NK-92 (cell line): Measurements from ENCODE around the gene MCOLN1.

Experiments
- DNase-seq: peaks from one replicate; lab custom pipeline; 2025; ENCODE audit not compliant: unreplicated experiment; lab: John Stamatoyannopoulos, UW

The MCOLN1 gene

GRCh38 chr19:7502552-7502951, 19.9 kb upstream of the MCOLN1 start:
- no peak for DNase-seq

- DNase-seq = no peak
Observed at GRCh38 chr19:7504684-7505083, 17.7 kb upstream of the MCOLN1 start.

- DNase-seq = no peak
Observed at GRCh38 chr19:7505288-7505681, 17.1 kb upstream of the MCOLN1 start.

- DNase-seq = no peak
Observed at GRCh38 chr19:7505682-7506384, 16.6 kb upstream of the MCOLN1 start.

GRCh38 chr19:7506385-7507328, 15.8 kb upstream of the MCOLN1 start:
- no peak for DNase-seq

GRCh38 chr19:7507884-7508283, 14.5 kb upstream of the MCOLN1 start:
- no peak for DNase-seq

DNA sequence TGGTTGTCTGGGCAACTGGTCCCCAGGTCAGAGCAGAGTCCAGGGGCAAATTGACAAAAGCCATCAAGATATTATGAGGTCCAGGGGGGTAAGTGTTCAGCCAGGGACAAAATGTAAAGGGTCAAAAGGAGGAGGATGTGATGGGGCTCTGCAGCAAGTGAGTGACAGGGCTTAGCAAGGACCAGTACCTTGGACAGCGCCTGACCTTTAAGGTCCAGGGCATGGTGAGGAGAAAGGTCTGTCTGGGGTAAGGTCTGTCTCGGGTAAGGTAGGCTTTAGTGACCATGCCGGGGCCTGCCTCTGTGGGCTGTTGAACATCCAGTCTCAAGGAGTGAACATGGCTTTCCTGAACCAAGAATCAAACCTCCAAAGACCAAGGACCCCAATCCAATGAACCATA, 12.8 kb upstream of the MCOLN1 start:
- DNase-seq = no peak

DNA sequence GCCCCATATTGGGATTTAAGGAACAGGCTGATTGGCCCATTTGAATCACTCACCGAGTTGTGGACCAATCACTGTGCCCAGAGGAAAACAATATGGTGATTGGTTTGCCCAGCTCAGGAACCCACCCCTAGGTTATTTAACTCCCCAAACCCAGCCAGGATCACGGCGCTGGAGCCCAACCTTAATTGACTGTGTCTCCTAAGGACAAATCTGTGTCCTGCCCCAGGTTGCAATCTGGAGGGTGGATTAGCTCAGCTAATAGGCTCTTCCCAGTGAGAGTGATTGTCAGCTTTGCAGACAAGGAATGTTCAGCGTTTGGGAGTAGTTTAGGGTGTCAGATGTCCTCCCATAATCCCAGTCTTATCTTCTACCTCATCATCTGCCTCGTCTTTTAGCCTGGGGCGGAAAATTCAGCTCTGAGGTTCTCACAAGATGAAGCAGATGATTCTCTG, 10.0 kb upstream of the MCOLN1 start:
- DNase-seq = no peak

DNA sequence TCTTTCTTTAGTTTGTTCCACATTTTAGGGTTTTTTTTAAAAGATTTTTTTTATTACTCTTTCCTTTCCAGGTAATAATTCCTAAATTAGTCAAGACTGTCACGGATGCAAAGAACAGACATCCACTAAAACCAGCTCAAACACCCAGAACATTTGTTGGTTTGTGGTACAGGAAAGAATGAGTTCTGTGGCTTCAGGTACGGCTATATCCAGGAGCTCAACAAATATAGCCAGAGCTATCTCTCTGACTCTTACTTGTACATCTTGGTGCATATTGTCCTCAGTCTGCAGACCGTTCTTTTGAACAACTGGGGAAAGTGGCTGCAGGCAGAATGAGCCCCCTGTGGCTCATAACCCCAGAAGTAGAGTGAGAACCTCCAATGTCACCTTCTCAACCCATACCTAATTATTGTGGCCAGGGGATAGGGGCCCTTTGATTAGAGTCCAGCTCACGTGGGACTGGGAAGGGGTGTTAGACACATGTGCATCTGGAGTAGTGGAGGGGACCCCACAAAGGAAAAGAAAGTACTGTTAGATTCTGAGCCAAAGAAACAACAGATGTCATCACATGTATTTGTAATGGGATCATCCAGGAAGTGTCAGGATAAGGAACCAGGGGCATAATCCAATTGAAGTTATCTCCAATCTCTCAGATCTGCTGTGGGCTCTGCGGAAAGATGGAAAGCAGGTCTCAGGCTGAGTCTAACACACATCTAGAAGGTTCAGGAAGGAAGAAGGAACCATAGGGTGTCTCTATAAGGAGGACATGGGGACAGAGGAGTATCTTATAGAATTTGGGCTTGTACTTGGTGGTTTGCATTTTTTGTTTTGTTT, 8.4 kb upstream of the MCOLN1 start:
- no peak for DNase-seq

DNA sequence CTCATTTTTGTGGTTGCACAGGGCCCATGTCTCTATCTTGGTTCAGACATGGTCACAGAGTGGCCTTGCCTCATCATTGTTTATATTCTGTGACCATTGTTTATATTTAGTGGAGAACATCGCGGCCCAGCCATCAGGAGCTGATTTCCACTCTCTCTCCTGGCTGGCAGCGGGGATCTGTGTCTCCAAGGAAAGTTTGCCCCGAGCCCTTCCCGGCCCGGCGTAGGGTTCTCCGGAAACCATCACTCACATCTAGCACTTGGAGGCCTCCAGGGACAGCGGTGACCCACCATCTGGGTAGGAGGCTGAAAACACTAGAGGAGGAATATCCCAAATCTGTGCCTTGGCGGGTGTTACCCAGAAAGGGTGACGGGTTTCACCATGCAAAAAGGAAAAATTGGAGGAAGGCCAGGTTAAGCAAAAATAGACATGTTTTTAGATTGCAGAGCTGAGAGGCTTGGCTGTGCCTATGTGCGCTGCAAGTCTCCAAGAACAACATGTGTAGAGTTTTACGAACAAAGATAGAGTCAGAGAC, 7.2 kb upstream of the MCOLN1 start:
- DNase-seq = no peak

DNA sequence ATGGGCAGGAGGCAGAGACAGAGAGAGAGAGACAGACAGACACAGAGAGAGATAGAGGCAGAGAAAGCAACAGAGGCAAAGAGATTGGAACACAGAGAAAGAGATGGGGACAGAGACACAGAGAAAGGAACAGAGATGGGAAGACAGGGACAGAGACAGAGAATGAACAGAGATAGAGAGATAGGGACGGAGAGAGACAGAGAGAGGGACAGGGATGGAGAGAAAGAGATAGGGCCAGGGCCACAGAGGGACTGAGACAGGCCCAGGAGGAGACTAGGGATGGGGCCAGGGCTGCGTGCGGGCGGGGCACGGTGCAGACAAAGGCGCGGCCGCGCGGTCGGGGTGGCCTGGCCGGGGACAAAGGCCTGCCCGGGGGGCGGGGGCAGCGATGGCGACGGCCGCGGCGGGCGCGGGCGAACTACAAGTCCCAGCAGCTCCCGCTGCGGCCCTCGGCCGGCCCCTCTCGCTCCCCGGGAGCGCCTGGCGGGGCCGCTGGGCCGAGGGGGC, 6.7 kb upstream of the MCOLN1 start, which contains the start of gene ZNF358:
Gene ZNF358 (plus strand): TSS at position 459 of the 507 bp plus-strand sequence. CDS start 3,140 bp downstream, outside the sequence.
- DNase-seq = no peak

GRCh38 chr19:7516333-7516732, 6.1 kb upstream of the MCOLN1 start:
- no peak for DNase-seq

DNA sequence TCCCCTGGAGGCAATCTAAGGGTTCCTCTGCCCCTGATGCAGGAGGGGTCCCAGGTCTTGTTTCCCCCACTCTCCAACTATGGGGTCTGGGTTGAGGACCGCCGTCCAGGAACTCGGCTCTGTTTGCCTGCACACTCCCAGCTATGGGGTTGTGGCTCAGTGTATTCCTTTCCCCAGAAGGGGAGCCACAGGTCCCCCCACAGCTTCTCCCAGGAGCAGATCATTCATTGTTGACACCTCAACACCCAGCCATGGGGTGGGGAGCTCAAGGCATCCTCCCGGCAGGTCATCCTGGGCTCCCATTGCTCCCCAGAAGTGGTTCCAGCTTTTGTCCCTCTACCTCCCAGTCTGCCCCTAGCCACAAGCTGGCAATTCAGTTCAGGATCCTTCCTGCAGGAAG, 5.5 kb upstream of the MCOLN1 start:
- DNase-seq = no peak

GRCh38 chr19:7519361-7520130, 2.9 kb upstream of the MCOLN1 start:
- DNase-seq = no peak

DNA sequence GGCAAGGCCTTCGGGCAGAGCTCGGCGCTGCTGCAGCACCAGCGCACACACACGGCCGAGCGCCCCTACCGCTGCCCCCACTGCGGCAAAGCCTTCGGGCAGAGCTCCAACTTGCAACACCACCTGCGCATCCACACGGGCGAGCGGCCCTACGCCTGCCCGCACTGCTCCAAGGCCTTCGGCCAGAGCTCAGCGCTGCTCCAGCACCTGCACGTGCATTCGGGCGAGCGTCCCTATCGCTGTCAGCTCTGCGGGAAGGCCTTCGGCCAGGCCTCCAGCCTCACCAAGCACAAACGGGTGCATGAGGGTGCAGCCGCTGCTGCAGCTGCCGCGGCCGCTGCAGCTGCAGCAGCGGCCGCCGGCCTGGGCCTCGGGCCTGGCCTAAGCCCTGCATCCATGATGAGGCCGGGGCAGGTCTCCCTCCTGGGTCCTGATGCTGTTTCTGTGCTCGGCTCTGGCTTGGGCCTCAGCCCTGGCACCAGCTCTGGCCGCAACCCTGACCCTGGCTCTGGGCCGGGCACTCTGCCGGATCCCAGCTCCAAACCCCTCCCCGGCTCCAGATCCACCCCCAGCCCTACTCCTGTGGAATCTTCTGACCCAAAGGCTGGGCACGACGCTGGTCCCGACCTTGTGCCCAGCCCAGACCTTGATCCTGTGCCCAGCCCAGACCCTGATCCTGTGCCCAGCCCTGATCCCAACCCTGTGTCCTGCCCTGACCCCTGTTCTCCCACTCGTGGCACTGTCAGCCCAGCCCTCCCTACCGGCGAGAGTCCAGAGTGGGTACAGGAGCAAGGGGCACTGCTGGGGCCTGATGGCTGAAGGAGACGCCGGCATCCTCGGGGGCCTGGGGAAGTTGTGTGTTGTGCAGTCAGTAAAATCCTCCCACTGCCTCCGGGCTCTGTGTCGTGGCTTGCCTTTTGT, 2.0 kb upstream of the MCOLN1 start:
- DNase-seq = no peak

- no peak for DNase-seq
Observed at GRCh38 chr19:7521551-7522071, 813 bp upstream of the MCOLN1 start.

DNA sequence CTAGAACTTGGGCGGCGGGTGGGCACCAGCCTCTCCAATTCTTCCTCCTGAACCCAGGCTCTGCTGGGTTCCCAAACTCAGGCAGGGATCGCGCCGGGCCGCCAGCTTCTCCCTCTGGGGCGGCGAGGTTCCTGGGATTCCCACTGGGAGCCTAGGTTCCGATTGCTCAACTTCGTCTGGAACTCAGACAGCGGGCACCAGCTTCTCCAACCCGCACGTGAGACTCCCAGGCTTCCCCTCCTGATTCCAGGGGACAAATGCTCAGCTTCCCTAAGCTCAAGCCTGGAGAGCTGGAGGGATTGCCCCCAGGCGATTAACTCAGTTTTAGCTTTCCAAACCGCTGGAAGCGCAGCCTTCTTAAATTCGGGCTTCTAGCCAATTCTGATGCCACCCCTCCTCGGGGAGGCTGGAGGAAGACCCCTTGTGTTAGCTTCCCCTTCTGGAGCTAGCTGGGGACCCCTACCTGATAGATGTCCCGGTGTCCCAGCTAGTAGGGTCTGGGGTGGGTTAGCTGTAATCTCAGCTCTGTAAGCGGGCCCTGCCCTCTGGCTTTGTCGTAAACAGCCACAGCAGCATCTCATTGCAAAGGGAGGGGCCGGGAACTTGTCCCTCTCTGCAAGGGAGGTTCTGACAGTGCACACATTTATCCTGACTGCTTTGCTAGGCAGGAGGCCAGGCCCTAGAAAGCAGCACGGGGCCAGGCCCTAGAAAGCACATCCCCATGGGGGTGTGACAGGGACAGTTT, 671 bp downstream of the MCOLN1 start:
- DNase-seq = no peak

GRCh38 chr19:7524523-7524922, 2.1 kb downstream of the MCOLN1 start:
- DNase-seq = no peak
